NT2/D1 (cell line): Measurements from ENCODE around the gene RNF130.

Source experiments
- SUZ12 ChIP-seq: IDR thresholded peaks from 2 replicates; pipeline ENCODE4 v1.6.1; 2011; ENCODE audit not compliant: insufficient read length, insufficient read depth; ENCODE audit errors: extremely low read depth
- YY1 ChIP-seq: IDR thresholded peaks from 2 replicates; pipeline ENCODE4 v1.6.1; 2011; ENCODE audit not compliant: insufficient read length, insufficient read depth

DNA sequence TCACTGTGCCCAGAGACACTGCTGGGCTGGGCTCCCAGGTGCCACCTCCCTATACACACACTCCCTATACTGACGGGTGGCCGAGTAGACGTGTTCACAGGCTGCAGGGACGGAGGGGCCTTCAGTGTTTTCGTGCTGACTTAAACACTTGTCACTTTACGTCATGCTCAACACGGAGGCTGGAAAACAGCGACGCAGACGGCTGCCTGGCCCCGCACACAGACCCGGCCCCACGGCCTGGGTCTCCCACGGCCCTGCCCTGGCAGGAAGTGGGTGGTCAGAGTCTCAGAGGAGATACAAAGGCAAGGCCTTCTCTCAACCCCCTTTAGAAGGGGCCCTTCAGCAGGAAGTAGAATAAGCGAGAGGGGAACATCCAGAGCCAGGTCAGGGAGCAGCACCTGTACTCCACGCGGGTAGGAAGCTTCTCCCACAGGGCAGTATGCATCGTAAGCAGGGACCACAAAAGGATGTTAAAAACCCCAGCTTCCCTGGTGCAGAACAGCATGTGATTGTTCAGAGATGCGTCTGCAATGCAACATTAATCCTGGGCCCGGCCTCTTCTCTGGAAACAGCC lies 152.0 kb downstream of the RNF130 start:
- TF ChIP-seq YY1 (no peak), SUZ12 (no peak)
